T-cell (primary cell): ENCODE measurements around the gene RPS14. TPM values are rescaled to one million over a fixed set of nuclear protein-coding genes. Genes with fewer than 3 reads are reported as not detected.
A peak's percentile ranks its signal among the peaks of the same experiment; 100 is the strongest.
"Not testable (repeated sequence)": the region's sequence is repeated elsewhere in the genome, so short reads cannot be mapped to it uniquely, and the experiment has no call there.

ENCODE experiments used
- ATAC-seq, 4 experiments: fragments of 200-7000 bp in 3 of 4; fragments of 150-1000 bp in 1 of 4; cut with Tn5 transposase; replicated peaks in 1 of 4; 1 replicate in 3 of 4; 2 replicates in 1 of 4; pipeline ENCODE4 v1.10.0; 2021; ENCODE audit warnings: moderate library complexity in 3 of 4, mild to moderate bottlenecking in 2 of 4, moderate number of reproducible peaks in 1 of 4
- CTCF ChIA-PET, 2 donors: fragments of 300-600 bp; sonication (Branson Sonifier 250); formaldehyde crosslinking; loops; one replicate each; lab custom pipeline; 2022; ENCODE audit warnings: antibody characterized with exemption in 2 of 2; lab: Charles Lee
- POLR2A ChIA-PET, 2 donors: fragments of 300-600 bp; sonication (Branson Sonifier 250); formaldehyde crosslinking; loops; one replicate each; lab custom pipeline; 2022; ENCODE audit warnings: antibody characterized with exemption in 2 of 2; lab: Charles Lee
- DNase-seq, 35 experiments: peaks; one replicate each; pipeline versions ENCODE4 v3.0.0 to v3.0.0-alpha.2; 2013 to 2023
- H3K27ac ChIP-seq: one replicate; pipeline ENCODE4 v1.5.1; 2013; ENCODE audit warnings: low read length
- H3K27me3 ChIP-seq, 2 experiments: replicated peaks in 1 of 2; 1 replicate in 1 of 2; 2 replicates in 1 of 2; pipeline versions ENCODE4 v1.6.1 to v1.7.0; 2013; ENCODE audit warnings: low read length in 1 of 2, mixed read lengths in 1 of 2; ENCODE audit not compliant: control insufficient read depth in 2 of 2, insufficient read depth in 2 of 2; ENCODE audit errors: extremely low read depth in 1 of 2
- H3K36me3 ChIP-seq, 2 donors: 1 replicate in 1 of 2; 2 replicates in 1 of 2; pipeline versions ENCODE4 v1.6.1 to v1.7.0; 2013; ENCODE audit warnings: low read length in 1 of 2; ENCODE audit not compliant: control insufficient read depth in 2 of 2, insufficient read depth in 1 of 2; ENCODE audit errors: extremely low read depth in 1 of 2
- H3K4me1 ChIP-seq, 2 experiments: 1 replicate in 1 of 2; 2 replicates in 1 of 2; pipeline versions ENCODE4 v1.6.1 to v1.7.0; 2013; ENCODE audit warnings: low read length in 2 of 2, mixed read lengths in 1 of 2; ENCODE audit not compliant: insufficient read depth in 2 of 2, control insufficient read depth in 1 of 2; ENCODE audit errors: extremely low read depth in 1 of 2
- H3K4me3 ChIP-seq, 2 donors: 1 replicate in 1 of 2; 2 replicates in 1 of 2; pipeline versions ENCODE4 v1.5.1 to v1.7.0; 2013; ENCODE audit warnings: mild to moderate bottlenecking in 2 of 2, low read length in 1 of 2, moderate library complexity in 1 of 2; ENCODE audit not compliant: control insufficient read depth in 1 of 2; ENCODE audit errors: extremely low read depth in 1 of 2
- H3K9me3 ChIP-seq: 2 replicates; pipeline ENCODE4 v1.7.0; 2013
- H3K27ac Mint-ChIP-seq, 2 donors: one replicate each; pipeline ENCODE4 v1.8.0; 2020 to 2021; ENCODE audit warnings: mild to moderate bottlenecking in 2 of 2, mixed read lengths in 2 of 2
- H3K27me3 Mint-ChIP-seq, 2 donors: one replicate each; pipeline ENCODE4 v1.8.0; 2021 to 2022; ENCODE audit warnings: mixed read lengths in 2 of 2
- H3K36me3 Mint-ChIP-seq: one replicate; pipeline ENCODE4 v1.8.0; 2021; ENCODE audit warnings: mixed read lengths
- H3K4me1 Mint-ChIP-seq, 3 donors: one replicate each; pipeline ENCODE4 v1.8.0; 2020 to 2022; ENCODE audit warnings: mixed read lengths in 3 of 3, mild to moderate bottlenecking in 1 of 3
- H3K4me3 Mint-ChIP-seq, 3 donors: one replicate each; pipeline ENCODE4 v1.8.0; 2020 to 2022; ENCODE audit warnings: mild to moderate bottlenecking in 3 of 3, mixed read lengths in 3 of 3, moderate library complexity in 3 of 3
- H3K9me3 Mint-ChIP-seq, 3 donors: one replicate each; pipeline ENCODE4 v1.8.0; 2020 to 2022; ENCODE audit warnings: mixed read lengths in 3 of 3
- WGBS: methylation state at CpG from one replicate; pipeline ENCODE4 v1.1.5; 2013; ENCODE audit warnings: missing lambda C conversion rate; ENCODE audit not compliant: insufficient coverage; 5-methylcytosine and 5-hydroxymethylcytosine counted together
- total RNA-seq, 35 experiments: library from RNA in 6 of 35; stranded (reverse) in 6 of 35; fragments of 120-200 nt in 1 of 35; gene quantifications; one replicate each; pipeline versions ENCODE4 v1.2.1 to v1.2.4 and lab custom pipeline; 2013 to 2026

RPS14 gene
- total RNA-seq, 5 donors from 2014 or later (not counting 1 experiment from before 2014, with no cell fraction given), result 4,124 to 5,450 (median 5,009) TPM

- not testable (repeated sequence) for H3K27me3 Mint-ChIP-seq, H3K9me3 ChIP-seq, ATAC-seq, H3K27me3 ChIP-seq, H3K4me3 ChIP-seq, H3K36me3 ChIP-seq, H3K36me3 Mint-ChIP-seq, DNase-seq, H3K9me3 Mint-ChIP-seq
- peaks cover 20 to 43% of the 10 kb centered on the region in 2 experiments for H3K4me1 ChIP-seq
- H3K27ac ChIP-seq, result peak overlapping the region; percentile 94
- 86% methylated on average over 11 of the region's 16 CpGs for WGBS
- peaks cover 36 to 47% (median 36%) of the 10 kb centered on the region in 3 donors for H3K4me1 Mint-ChIP-seq
- peak overlapping the region; percentile 99 to 100 for H3K27ac Mint-ChIP-seq
- ChIA-PET CTCF (interaction anchor here (0.6 to 1.7 kb wide), 5 partner anchors 22 to 449 kb away, joined by 3 to 17 read pairs (median 3); partner anchors contain the start of gene RPS14 (in 1 of the 2)), POLR2A (interaction anchor here (0.5 to 0.7 kb wide), 2 partner anchors 11 to 102 kb away, joined by 3 read pairs; no protein-coding TSS in a partner anchor)
- peak overlapping the region in 2 of 3 donors; percentile 13 to 88 for H3K4me3 Mint-ChIP-seq
Observed at GRCh38 chr5:150413902-150414790, 35.4 kb downstream of the RPS14 start.

- H3K9me3 Mint-ChIP-seq, result no peaks in the 10 kb centered on the region
- H3K4me1 Mint-ChIP-seq, result peaks cover 40 to 53% (median 43%) of the 10 kb centered on the region in 3 donors
- no peaks in the 10 kb centered on the region for H3K27me3 Mint-ChIP-seq
- peak overlapping the region; percentile 66 to 85 for H3K4me3 ChIP-seq
- H3K36me3 Mint-ChIP-seq, result peaks cover 3% of the 10 kb centered on the region
- H3K4me1 ChIP-seq, result peaks cover 20 to 51% of the 10 kb centered on the region in 2 experiments
- H3K27ac Mint-ChIP-seq, result peak overlapping the region; percentile 99 to 100
- DNase-seq (no peak), ATAC-seq (peak in 1 of 4 experiments; percentile 12)
- 100% methylated on average over 2 of the region's 12 CpGs for WGBS
- peak overlapping the region; percentile 94 for H3K27ac ChIP-seq
- H3K36me3 ChIP-seq, result peaks cover 4% of the 10 kb centered on the region in 2 donors
- H3K4me3 Mint-ChIP-seq, result peak overlapping the region; percentile 88 to 97 (median 96)
- H3K9me3 ChIP-seq, result no peaks in the 10 kb centered on the region
- no peaks in the 10 kb centered on the region for H3K27me3 ChIP-seq
- ChIA-PET CTCF (interaction anchor here in 1 of 2 donors (0.7 to 1.7 kb wide), 7 partner anchors 16 to 433 kb away, joined by 3 to 17 read pairs (median 3); partner anchors contain the start of genes IRGM, RBM22 and RPS14), POLR2A (interaction anchor here (0.5 to 1.3 kb wide), 6 partner anchors 14 to 287 kb away, joined by 3 to 10 read pairs (median 4); partner anchors contain the start of genes RBM22 (in 1 of the 2) and RPS14 (in 1 of the 2))
Observed at GRCh38 chr5:150413176-150413901, 36.2 kb downstream of the RPS14 start.

GRCh38 chr5:150412319-150413175 is 37.0 kb downstream of the RPS14 start, which contains the start of gene CD74:
Gene CD74, minus strand, starts transcription at chr5:150412910. Its CDS starts 161 bp downstream, at chr5:150412749.
- Histone ChIP-seq H3K9me3 (no peaks in the 10 kb centered on the region), H3K27ac (peak within 1 kb of the TSS; percentile 94), H3K27me3 (no peaks in the 10 kb centered on the region), H3K36me3 (peaks cover 4 to 10% of the 10 kb centered on the region in 2 donors), H3K4me1 (peaks cover 20 to 58% of the 10 kb centered on the region in 2 experiments), H3K4me3 (peak within 1 kb of the TSS; percentile 66 to 85)
- Mint-ChIP-seq H3K4me1 (peaks cover 43 to 59% (median 49%) of the 10 kb centered on the region in 3 donors), H3K36me3 (peaks cover 7% of the 10 kb centered on the region), H3K9me3 (no peaks in the 10 kb centered on the region), H3K27me3 (no peaks in the 10 kb centered on the region), H3K4me3 (peak within 1 kb of the TSS; percentile 88 to 97 (median 96)), H3K27ac (peak within 1 kb of the TSS; percentile 99 to 100)
- ChIA-PET POLR2A (interaction anchor here in 1 of 2 donors (0.6 to 1.3 kb wide), 6 partner anchors 13 to 705 kb away, joined by 3 to 10 read pairs (median 4); partner anchors contain the start of genes RBM22 and RPS14), CTCF (interaction anchor here in 1 of 2 donors (0.7 to 1.7 kb wide), 6 partner anchors 15 to 434 kb away, joined by 3 to 17 read pairs (median 4); partner anchors contain the start of genes IRGM, RBM22 and RPS14)
- DNase-seq, result peak; percentile 79 to 98 (median 95)
- peak; percentile 90 to 94 (median 92) for ATAC-seq
- 0% methylated on average over 18 of the region's 20 CpGs for WGBS

- no CpG with 5 or more reads among the region's 5 CpGs for WGBS
- peak in 2 of 4 experiments; percentile 12 for ATAC-seq
- peaks cover 20 to 68% of the 10 kb centered on the region in 2 experiments for H3K4me1 ChIP-seq
- Mint-ChIP-seq H3K9me3 (no peaks in the 10 kb centered on the region), H3K4me3 (peak overlapping the region; percentile 88 to 97 (median 96)), H3K4me1 (peaks cover 43 to 63% (median 49%) of the 10 kb centered on the region in 3 donors), H3K27ac (peak overlapping the region; percentile 99 to 100), H3K36me3 (peaks cover 11% of the 10 kb centered on the region), H3K27me3 (no peaks in the 10 kb centered on the region)
- no peaks in the 10 kb centered on the region for H3K9me3 ChIP-seq
- H3K27ac ChIP-seq, result peak overlapping the region; percentile 94
- peak; percentile 35 to 86 (median 71) for DNase-seq
- CTCF ChIA-PET, result interaction anchor here (0.6 to 2.0 kb wide), 14 partner anchors 12 to 1674 kb away, joined by 3 to 18 read pairs (median 4); partner anchors contain the start of gene IRGM (in 1 of the 2)
- peaks cover 4 to 22% of the 10 kb centered on the region in 2 donors for H3K36me3 ChIP-seq
- H3K27me3 ChIP-seq, result no peaks in the 10 kb centered on the region
- POLR2A ChIA-PET, result interaction anchor here (0.6 to 1.8 kb wide), 12 partner anchors 11 to 841 kb away, joined by 3 to 8 read pairs (median 4); partner anchors contain the start of genes GM2A (in 1 of the 2), RPS14 (in 1 of the 2) and TCOF1 (in 1 of the 2)
- H3K4me3 ChIP-seq, result peak overlapping the region; percentile 66 to 85
Observed at GRCh38 chr5:150411245-150411979, 38.1 kb downstream of the RPS14 start.
